Fibroblast of peridontal ligament (primary cell): ENCODE measurements around the gene SLC13A3.

Experiments
- DNase-seq: peaks from one replicate; pipeline ENCODE4 v3.0.0-alpha.2; 2010; ENCODE audit errors: extremely low read depth

SLC13A3 gene

GRCh38 chr20:46558511-46558959 lies 92.7 kb downstream of the SLC13A3 start:
- peak; percentile 88 for DNase-seq

- peak; percentile 29 for DNase-seq
Observed at GRCh38 chr20:46557231-46557956, 93.9 kb downstream of the SLC13A3 start.

GRCh38 chr20:46555370-46555956 lies 95.8 kb downstream of the SLC13A3 start:
- no peak for DNase-seq

GRCh38 chr20:46554828-46555227 lies 96.4 kb downstream of the SLC13A3 start:
- DNase-seq, result no peak

GRCh38 chr20:46553926-46554325 lies 97.3 kb downstream of the SLC13A3 start:
- no peak for DNase-seq

- DNase-seq, result no peak
Observed at GRCh38 chr20:46552460-46553420, 98.5 kb downstream of the SLC13A3 start.

- no peak for DNase-seq
Observed at GRCh38 chr20:46551522-46552381, 99.5 kb downstream of the SLC13A3 start.

GRCh38 chr20:46550461-46550860 lies 100.8 kb downstream of the SLC13A3 start, which contains the start of gene OCSTAMP:
TSS of gene OCSTAMP (minus strand) at chr20:46550654. CDS start at chr20:46550560, 94 bp downstream.
- DNase-seq, result no peak

- DNase-seq, result no peak
Observed at GRCh38 chr20:46549188-46549972, 101.9 kb downstream of the SLC13A3 start.

GRCh38 chr20:46548688-46549087 lies 102.6 kb downstream of the SLC13A3 start:
- DNase-seq, result no peak

- no peak for DNase-seq
Observed at GRCh38 chr20:46547995-46548394, 103.3 kb downstream of the SLC13A3 start.

- DNase-seq, result no peak
Observed at GRCh38 chr20:46546936-46547335, 104.3 kb downstream of the SLC13A3 start.

- no peak for DNase-seq
Observed at GRCh38 chr20:46546298-46546697, 105.0 kb downstream of the SLC13A3 start.

GRCh38 chr20:46545827-46546138 lies 105.5 kb downstream of the SLC13A3 start:
- DNase-seq, result no peak

- DNase-seq, result no peak
Observed at GRCh38 chr20:46545077-46545826, 106.0 kb downstream of the SLC13A3 start.

GRCh38 chr20:46544576-46544975 lies 106.7 kb downstream of the SLC13A3 start:
- peak; percentile 38 for DNase-seq

- DNase-seq, result no peak
Observed at GRCh38 chr20:46543959-46544358, 107.3 kb downstream of the SLC13A3 start.

- DNase-seq, result no peak
Observed at GRCh38 chr20:46543033-46543432, 108.2 kb downstream of the SLC13A3 start.

GRCh38 chr20:46541229-46541935 lies 109.9 kb downstream of the SLC13A3 start:
- no peak for DNase-seq
